ENCODE measurements around the gene LCN10. TPM values are rescaled to one million over a fixed set of nuclear protein-coding genes. Genes with fewer than 3 reads are reported as not detected.

Gene LCN10
- total and polyA plus RNA-seq, 3 experiments from 2014 or later: 0.22 to 1.2 (median 1.1) TPM

DNA sequence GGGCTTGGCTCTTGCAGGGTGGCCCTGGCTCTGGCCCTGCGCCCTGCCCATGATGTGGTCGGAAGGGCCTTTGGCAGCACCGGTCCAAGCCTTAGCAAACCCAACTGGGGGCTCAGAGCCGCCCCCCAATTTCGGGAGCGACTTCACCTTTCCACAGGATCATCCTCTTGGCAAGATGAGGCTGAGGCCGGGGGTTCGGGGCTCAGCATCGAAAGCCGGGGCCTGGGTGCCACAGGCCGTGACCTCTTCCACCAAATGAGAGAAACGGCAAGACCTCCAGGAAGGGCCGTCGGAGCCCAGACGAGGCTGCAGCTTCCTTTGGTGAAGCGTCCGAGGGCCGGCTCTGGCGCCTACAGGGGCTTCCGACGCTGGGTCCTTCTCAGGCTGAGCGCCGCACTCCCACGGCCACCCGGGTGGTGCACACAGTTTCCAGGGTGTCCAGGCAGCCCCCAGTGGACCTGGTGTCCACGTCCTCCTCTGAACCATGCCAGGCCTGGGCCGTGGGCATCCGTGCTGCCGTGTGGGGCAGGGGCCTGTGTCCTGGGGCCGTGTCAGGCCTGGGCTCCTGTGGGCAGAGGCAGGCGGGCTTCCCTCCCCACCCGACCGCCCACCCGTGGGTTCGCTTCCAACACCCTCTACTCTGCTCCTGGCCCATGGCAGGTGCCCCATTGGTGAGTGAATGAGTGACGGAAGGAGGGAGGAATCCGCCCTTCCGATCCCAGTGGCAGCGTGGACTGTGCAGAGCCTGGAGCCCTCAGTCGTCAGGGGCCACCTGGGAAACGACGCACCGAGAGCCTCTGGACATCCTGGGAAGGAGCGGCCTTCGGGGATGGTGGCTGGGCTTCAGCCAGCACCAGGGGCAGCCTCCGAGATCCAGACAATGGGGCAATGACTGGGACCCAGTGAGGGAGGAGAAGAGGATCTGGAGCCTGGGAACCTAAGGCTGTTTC, 50.3 kb downstream of the LCN10 start:
- H3K27ac ChIP-seq (ENCODE audit: low read depth, low read length): no peak overlapping the region
- Mint-ChIP-seq H3K27me3 (peaks cover 2 to 11% of the 10 kb centered on the region in 2 donors), H3K9me3 (no peaks in the 10 kb centered on the region), H3K4me3 (no peak overlapping the region), H3K27ac (no peak overlapping the region), H3K36me3 (no peaks in the 10 kb centered on the region), H3K4me1 (no peaks in the 10 kb centered on the region)
- H3K36me3 ChIP-seq (ENCODE audit: insufficient read depth, low read length): no peaks in the 10 kb centered on the region
- POLR2A ChIA-PET: no interaction called here
- no peaks in the 10 kb centered on the region for H3K27me3 ChIP-seq (ENCODE audit: insufficient read depth, low read length, poor library complexity, severe bottlenecking)
- H3K4me3 ChIP-seq (ENCODE audit: low read length): no peak overlapping the region
- DNase-seq: no peak
- CTCF ChIA-PET: no interaction called here
- no peaks in the 10 kb centered on the region for H3K9me3 ChIP-seq (ENCODE audit: low read length)
- no peaks in the 10 kb centered on the region for H3K4me1 ChIP-seq (ENCODE audit: insufficient read depth, low read length)

DNA sequence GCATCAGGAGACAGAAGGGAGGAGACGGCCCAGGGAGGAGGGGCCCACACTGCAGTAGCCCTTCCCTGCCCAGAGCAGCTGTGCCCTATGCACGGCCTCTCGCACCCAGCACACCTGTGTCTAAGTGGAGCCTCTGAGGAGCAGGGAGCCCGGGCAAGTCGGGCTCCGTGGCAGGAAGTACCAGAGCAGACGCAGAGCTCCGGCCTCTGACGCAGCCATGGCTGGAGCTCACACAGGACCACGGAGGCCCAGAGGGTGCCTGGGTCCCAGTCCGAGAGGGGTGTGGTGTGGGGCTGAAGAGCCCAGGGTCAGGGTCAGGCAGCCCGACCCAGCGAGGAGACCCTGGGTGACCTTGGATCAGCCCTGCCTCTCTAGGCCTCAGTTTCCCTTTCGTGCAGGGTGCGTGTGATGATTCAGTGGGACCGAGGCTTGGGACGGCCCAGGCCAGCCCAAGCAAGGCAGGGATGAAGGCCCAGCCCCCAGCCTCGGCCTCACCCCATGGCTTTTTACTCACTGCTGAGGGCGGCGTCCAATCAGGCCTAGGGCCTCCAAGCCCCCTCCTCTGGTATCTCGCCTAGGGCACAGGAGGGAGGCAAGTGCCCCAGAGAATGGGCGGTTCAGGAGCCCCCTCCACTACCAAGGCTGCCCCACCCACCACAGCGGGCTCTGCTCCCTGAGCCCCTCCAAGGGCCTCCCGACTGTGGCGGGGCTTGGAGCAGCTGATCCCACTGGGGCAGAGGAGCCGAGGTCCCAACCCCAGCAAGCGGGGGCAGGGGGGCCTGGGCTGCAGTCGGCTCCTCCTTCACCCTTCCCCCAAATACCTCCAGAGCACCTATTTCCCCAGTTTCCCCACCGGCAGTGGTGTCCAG, 51.2 kb downstream of the LCN10 start:
- Mint-ChIP-seq H3K9me3 (no peaks in the 10 kb centered on the region), H3K27ac (no peak overlapping the region), H3K4me1 (no peaks in the 10 kb centered on the region), H3K27me3 (peaks cover 0 to 8% of the 10 kb centered on the region in 2 donors), H3K36me3 (no peaks in the 10 kb centered on the region), H3K4me3 (no peak overlapping the region)
- Histone ChIP-seq H3K9me3 (ENCODE audit: low read length) (no peaks in the 10 kb centered on the region), H3K27me3 (ENCODE audit: insufficient read depth, low read length, poor library complexity, severe bottlenecking) (no peaks in the 10 kb centered on the region), H3K4me1 (ENCODE audit: insufficient read depth, low read length) (no peaks in the 10 kb centered on the region), H3K4me3 (ENCODE audit: low read length) (no peak overlapping the region), H3K27ac (ENCODE audit: low read depth, low read length) (no peak overlapping the region), H3K36me3 (ENCODE audit: insufficient read depth, low read length) (no peaks in the 10 kb centered on the region)
- CTCF ChIA-PET: interaction anchor here (0.6 to 1.8 kb wide), 2 partner anchors 9 to 41 kb away, joined by 3 to 4 read pairs; no protein-coding TSS in a partner anchor
- DNase-seq: no peak
- POLR2A ChIA-PET: no interaction called here

DNA sequence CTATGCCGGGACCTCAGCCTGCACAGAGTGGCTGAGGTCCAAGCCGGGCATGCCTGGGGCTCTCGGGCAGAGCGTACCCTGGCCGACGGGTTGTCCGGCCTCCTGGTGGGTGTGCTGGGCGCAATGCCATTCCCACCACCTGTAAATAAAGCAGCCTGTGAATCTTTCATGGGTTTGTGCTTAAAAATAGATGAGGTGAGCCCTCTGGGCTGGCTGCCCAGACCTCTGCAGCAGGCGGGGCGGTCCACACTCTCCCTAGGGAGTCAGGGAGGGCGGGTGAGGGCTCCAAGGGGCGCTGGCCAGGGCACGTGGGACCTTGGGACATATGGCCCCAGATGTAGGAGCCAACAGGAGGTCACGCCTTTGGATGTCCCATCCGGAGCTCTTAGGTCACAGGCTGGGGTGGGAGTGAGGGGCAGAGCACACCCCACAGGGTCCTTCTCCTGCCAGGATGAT, 51.9 kb downstream of the LCN10 start:
- no peak overlapping the region for H3K27ac ChIP-seq (ENCODE audit: low read depth, low read length)
- POLR2A ChIA-PET: no interaction called here
- H3K9me3 ChIP-seq (ENCODE audit: low read length): no peaks in the 10 kb centered on the region
- no peaks in the 10 kb centered on the region for H3K27me3 ChIP-seq (ENCODE audit: insufficient read depth, low read length, poor library complexity, severe bottlenecking)
- no peak for DNase-seq
- Mint-ChIP-seq H3K36me3 (no peaks in the 10 kb centered on the region), H3K4me1 (peaks cover 0 to 6% (median 2%) of the 10 kb centered on the region in 3 donors), H3K9me3 (no peaks in the 10 kb centered on the region), H3K27ac (no peak overlapping the region), H3K4me3 (no peak overlapping the region), H3K27me3 (peaks cover 0 to 8% of the 10 kb centered on the region in 2 donors)
- H3K4me3 ChIP-seq (ENCODE audit: low read length): no peak overlapping the region
- CTCF ChIA-PET: interaction anchor here (1.8 kb wide), 1 partner anchor 10 kb away, joined by 4 read pairs; no protein-coding TSS in a partner anchor
- peaks cover 6% of the 10 kb centered on the region for H3K4me1 ChIP-seq (ENCODE audit: insufficient read depth, low read length)
- H3K36me3 ChIP-seq (ENCODE audit: insufficient read depth, low read length): no peaks in the 10 kb centered on the region

DNA sequence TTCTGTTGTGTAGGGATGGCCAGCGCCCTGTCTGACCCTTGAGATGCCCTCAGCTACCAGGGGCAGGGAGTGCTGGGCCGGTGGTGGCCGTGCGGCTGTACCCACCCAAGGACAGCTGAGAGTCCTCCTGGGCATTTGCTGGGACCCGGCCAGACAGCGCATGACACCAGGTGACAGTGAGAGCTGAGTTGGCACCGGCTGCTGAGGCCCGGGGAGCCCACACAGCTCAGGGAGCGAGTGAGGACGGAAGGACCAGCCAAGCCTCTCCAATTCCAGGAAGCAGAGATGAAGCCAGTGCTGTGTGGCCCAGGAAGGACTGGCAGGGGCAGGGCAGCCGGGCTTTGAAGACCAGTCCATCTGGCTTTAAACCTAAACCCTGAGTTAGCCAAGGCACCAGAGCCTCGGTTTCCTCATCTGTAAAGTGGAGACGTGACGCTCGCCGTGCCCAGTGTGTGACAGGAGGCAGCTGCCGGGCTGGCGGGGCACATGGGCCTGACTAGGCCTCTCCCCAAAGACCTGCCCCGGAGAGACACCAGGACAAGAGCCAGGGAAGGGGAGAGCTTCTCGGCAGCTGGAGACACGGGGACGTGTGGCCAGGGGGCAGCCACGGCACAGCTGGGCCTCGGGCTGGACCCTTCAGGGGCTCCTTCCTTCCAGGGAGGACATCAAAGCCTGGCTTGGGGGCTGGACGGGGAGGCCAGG, 52.5 kb downstream of the LCN10 start:
- no peak overlapping the region for H3K4me3 ChIP-seq (ENCODE audit: low read length)
- peaks cover 0 to 8% (median 2%) of the 10 kb centered on the region in 3 donors for H3K4me1 Mint-ChIP-seq
- no peaks in the 10 kb centered on the region for H3K9me3 ChIP-seq (ENCODE audit: low read length)
- no peaks in the 10 kb centered on the region for H3K9me3 Mint-ChIP-seq
- no peak overlapping the region for H3K4me3 Mint-ChIP-seq
- H3K36me3 Mint-ChIP-seq: no peaks in the 10 kb centered on the region
- DNase-seq: no peak
- H3K27me3 Mint-ChIP-seq: peaks cover 0 to 8% of the 10 kb centered on the region in 2 donors
- no peak overlapping the region for H3K27ac Mint-ChIP-seq
- H3K36me3 ChIP-seq (ENCODE audit: insufficient read depth, low read length): no peaks in the 10 kb centered on the region
- CTCF ChIA-PET: interaction anchor here (1.1 to 1.8 kb wide), 2 partner anchors 11 to 205 kb away, joined by 3 to 4 read pairs; no protein-coding TSS in a partner anchor
- H3K27me3 ChIP-seq (ENCODE audit: insufficient read depth, low read length, poor library complexity, severe bottlenecking): no peaks in the 10 kb centered on the region
- POLR2A ChIA-PET: interaction anchor here (0.5 kb wide), 1 partner anchor 10 kb away, joined by 3 read pairs; no protein-coding TSS in a partner anchor
- no peak overlapping the region for H3K27ac ChIP-seq (ENCODE audit: low read depth, low read length)
- peaks cover 11% of the 10 kb centered on the region for H3K4me1 ChIP-seq (ENCODE audit: insufficient read depth, low read length)

DNA sequence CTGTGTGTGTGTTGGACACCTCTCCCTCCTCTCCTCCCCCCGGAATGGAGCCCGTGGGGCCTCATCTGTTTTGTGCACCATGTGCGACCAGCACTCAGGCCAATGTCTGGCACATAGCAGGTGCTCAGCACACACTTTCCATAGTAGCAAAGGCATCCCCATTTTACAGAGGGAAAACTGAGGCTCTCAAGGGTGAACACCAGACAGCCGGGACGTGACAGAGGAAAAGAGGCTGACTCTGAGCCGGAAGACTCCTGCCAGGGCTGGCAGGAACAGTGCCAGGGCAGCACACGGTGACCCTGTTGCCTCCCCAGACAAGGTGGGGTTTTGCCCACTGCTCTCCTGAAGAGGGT, 53.7 kb downstream of the LCN10 start:
- Mint-ChIP-seq H3K27me3 (peaks cover 0 to 8% of the 10 kb centered on the region in 2 donors), H3K9me3 (no peaks in the 10 kb centered on the region), H3K27ac (peak overlapping the region in 1 of 8 donors; percentile 29), H3K36me3 (no peaks in the 10 kb centered on the region), H3K4me3 (peak overlapping the region in 6 of 7 donors; percentile 67 to 78 (median 74)), H3K4me1 (peaks cover 0 to 8% (median 2%) of the 10 kb centered on the region in 3 donors)
- ChIA-PET POLR2A (no interaction called here), CTCF (interaction anchor here (1.1 kb wide), 1 partner anchor 204 kb away, joined by 3 read pairs; no protein-coding TSS in a partner anchor)
- no peaks in the 10 kb centered on the region for H3K36me3 ChIP-seq (ENCODE audit: insufficient read depth, low read length)
- no peaks in the 10 kb centered on the region for H3K27me3 ChIP-seq (ENCODE audit: insufficient read depth, low read length, poor library complexity, severe bottlenecking)
- H3K27ac ChIP-seq (ENCODE audit: low read depth, low read length): no peak overlapping the region
- H3K4me1 ChIP-seq (ENCODE audit: insufficient read depth, low read length): peaks cover 11% of the 10 kb centered on the region
- no peak for DNase-seq
- H3K9me3 ChIP-seq (ENCODE audit: low read length): no peaks in the 10 kb centered on the region
- H3K4me3 ChIP-seq (ENCODE audit: low read length): no peak overlapping the region

DNA sequence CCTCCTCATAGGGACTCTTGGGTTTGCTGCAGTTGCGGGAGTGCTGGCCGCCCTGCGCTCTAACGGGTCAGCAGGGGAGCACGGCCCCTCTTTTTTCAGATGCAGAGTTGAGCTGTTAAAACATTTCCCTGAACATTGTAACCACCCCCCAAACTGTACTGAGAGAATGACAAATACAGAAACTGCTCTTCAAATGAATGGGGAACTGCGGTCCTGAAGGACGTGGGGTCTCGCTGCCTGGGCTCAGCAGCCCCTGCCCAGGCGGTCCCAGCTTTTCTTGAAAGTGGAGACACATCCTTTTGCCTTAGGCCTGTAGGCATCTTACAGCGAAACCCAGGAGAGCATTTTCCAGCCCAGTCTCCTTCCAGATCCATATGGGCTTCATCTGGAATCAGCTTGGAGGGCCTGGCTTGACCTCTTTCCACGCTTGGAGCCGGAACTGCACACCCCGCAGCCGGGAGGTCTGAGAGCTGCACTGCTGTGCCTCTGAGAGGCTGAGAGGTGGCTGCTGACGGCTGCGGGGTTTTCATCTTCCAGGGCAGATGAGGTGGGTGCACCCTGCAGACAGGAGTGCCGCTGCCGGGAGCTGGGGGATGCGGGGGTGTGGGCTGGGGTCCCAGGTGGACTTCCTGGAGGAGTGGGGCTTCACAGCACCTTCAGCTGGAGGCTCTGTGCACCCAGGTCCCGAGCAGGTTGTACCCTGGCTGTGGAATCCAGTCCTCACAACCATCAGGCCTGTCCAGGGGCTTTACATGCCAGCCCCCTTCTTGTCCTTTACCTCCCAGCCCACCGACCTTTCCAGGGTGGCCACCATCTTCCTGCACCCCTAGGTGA, 54.2 kb downstream of the LCN10 start:
- peaks cover 0 to 8% of the 10 kb centered on the region in 2 donors for H3K27me3 Mint-ChIP-seq
- Histone ChIP-seq H3K4me3 (ENCODE audit: low read length) (no peak overlapping the region), H3K27me3 (ENCODE audit: insufficient read depth, low read length, poor library complexity, severe bottlenecking) (no peaks in the 10 kb centered on the region), H3K36me3 (ENCODE audit: insufficient read depth, low read length) (no peaks in the 10 kb centered on the region), H3K27ac (ENCODE audit: low read depth, low read length) (no peak overlapping the region), H3K4me1 (ENCODE audit: insufficient read depth, low read length) (peaks cover 11% of the 10 kb centered on the region), H3K9me3 (ENCODE audit: low read length) (no peaks in the 10 kb centered on the region)
- CTCF ChIA-PET: no interaction called here
- H3K36me3 Mint-ChIP-seq: no peaks in the 10 kb centered on the region
- POLR2A ChIA-PET: no interaction called here
- no peak for DNase-seq
- H3K4me3 Mint-ChIP-seq: peak overlapping the region; percentile 65 to 83 (median 73)
- no peaks in the 10 kb centered on the region for H3K9me3 Mint-ChIP-seq
- peaks cover 0 to 8% (median 2%) of the 10 kb centered on the region in 3 donors for H3K4me1 Mint-ChIP-seq
- peak overlapping the region in 2 of 8 donors; percentile 24 to 42 for H3K27ac Mint-ChIP-seq
